GM21367 (cell line): ENCODE measurements around the gene SPEG.

Experiments
- ATAC-seq: cut with Tn5 transposase; IDR thresholded peaks from one replicate; pipeline ENCODE4 v1.9.1; 2021; ENCODE audit not compliant: unreplicated experiment

Gene SPEG

DNA sequence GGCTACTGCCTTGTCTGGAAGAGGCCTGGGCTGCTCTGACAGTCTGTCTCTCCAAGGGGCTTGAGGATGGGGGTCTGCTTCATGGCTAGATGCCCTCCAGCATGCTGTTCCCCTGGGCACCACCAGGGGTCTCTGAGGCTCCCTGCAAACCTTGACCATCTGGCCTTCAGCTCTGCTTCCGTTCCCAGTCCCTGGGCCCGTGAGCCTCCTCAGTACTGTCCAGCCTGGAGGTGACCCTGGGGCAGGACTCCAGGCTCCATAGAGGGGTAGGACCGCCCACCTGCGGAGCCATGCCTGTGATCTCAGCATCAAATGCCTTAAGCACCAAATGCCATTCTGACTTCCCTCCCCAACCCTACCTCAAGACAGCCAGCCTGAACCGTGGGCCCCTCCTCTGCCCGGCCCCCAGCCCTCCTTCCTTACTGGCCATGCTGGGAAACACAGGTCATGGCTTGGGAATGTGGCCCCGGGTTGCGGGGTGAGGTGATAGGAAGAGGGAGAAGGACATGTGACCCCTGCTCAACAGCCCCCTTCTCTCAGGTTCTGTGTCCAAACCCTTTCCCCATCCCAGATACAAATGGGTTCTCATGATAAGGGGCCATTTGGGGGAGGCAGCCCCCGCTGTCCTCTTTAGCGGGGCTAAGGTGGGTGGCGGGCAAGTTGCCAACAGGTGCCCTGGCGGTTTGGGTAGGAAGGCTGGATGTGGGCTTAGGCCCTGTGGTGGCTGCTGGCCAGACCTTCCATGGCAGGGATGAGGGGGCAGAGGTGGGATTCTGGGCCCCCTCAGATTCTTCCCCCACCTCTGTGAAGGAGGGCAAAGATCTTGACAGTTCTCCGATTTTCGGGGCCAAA, 25.0 kb downstream of the SPEG start:
- peak; percentile 86 for ATAC-seq

DNA sequence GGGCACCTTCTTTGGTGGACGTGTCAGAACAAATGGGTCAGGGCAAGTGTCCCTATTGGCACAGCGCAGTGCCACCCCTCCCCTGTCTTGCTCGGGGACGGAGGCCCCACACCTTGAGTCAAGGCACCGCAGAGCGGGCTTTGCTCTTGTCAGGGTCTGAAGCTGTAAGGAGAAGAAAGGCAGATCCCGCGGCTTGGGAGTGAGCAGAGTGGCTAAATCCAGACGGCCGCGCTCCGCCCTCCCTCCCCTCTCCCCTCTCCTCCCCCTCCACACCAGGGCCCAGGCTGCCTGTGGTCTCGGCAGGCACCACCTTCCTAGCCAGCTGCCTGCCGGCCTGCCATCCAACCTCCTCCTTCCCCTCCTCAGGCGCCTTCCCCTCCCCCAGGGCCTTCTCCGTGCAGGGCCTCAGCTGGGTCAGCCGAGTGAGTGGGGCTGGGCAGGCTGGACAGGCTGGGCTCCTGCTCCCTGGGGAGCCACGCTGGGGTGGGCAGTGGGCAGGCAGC, 25.8 kb downstream of the SPEG start:
- ATAC-seq: no peak

DNA sequence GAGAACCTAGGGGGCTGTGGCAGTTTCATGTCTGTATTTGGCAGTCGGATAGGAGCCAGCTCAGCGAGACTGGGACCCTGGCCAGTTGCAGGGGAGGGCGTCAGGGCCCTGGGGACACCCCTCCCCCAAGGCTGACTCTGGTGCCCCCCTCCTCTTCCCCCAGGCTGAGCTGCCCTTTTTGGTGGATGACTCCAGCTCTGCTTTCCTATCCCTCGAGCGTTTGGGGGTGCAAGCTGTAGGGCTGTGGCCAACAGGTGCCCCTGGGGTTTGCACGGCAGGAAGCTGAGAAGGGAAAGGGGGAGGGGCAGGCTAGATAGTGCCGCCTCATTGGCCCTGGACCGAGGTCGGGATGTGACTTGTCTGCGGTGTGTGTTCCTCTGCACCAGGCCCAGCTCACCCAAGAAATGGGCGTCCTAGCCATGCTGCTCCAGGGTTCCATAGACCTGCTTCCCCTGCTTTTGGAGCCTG, 26.4 kb downstream of the SPEG start:
- no peak for ATAC-seq

DNA sequence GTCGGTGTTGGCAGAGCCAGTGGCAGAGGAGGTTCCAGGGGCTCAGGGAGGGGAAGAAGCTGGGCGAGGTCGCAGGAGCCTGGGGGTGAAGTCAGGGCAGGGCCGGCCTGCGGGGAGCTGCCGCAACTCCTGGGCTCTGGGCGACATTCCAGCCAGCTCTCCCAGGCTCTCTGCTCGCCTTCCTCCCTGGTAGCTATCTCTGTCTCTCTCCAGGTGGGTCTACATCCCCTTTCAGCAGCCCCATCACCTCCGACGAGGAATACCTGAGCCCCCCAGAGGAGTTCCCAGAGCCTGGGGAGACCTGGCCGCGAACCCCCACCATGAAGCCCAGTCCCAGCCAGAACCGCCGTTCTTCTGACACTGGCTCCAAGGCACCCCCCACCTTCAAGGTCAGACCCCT, 27.0 kb downstream of the SPEG start:
- ATAC-seq: no peak

DNA sequence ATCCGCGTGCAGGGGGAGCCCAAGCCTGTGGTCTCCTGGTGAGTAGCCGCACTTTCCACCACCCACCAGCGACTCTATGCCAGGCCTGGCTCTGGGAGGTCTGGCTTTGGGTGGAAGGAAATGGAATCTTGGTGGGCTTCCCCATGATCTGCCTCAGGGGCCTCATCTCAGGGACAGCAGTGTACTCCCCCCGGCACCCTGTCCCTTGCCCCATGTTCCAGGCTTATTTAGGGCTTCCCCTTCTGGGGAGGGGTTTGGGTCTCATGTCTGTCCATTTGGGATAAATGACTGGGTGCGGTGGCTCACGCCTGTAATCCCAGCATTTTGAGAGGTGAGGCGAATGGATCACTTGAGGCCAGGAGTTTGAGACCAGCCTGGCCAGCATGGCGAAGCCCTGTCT, 27.7 kb downstream of the SPEG start:
- no peak for ATAC-seq

DNA sequence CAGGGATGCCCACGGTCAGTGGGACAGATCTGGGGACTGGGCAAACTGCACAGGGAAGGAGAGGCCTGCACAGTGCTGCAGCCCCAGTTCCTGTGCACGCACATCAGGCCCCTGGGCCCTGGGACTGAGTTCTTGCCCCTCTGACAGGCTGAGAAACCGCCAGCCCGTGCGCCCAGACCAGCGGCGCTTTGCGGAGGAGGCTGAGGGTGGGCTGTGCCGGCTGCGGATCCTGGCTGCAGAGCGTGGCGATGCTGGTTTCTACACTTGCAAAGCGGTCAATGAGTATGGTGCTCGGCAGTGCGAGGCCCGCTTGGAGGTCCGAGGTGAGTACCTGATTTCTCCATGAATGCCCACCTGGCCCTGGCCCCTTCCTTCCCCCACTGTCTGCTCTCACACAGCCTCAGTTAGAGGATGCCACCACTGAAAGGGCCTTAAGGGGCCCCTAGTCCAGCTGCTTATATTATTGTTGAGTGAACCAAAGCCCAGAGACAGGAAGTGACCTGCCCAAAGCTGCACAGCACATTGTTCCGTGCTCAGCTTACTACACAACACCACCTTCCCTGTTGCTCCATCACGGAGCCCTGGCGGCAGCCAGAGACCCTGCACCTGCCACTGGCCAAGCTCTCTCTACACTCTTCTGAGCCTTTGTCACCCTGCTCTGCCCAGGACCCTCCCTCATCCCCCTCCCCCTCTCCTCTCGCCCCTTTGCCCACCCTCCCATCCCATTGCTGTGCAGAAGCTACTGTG, 29.8 kb downstream of the SPEG start:
- no peak for ATAC-seq

DNA sequence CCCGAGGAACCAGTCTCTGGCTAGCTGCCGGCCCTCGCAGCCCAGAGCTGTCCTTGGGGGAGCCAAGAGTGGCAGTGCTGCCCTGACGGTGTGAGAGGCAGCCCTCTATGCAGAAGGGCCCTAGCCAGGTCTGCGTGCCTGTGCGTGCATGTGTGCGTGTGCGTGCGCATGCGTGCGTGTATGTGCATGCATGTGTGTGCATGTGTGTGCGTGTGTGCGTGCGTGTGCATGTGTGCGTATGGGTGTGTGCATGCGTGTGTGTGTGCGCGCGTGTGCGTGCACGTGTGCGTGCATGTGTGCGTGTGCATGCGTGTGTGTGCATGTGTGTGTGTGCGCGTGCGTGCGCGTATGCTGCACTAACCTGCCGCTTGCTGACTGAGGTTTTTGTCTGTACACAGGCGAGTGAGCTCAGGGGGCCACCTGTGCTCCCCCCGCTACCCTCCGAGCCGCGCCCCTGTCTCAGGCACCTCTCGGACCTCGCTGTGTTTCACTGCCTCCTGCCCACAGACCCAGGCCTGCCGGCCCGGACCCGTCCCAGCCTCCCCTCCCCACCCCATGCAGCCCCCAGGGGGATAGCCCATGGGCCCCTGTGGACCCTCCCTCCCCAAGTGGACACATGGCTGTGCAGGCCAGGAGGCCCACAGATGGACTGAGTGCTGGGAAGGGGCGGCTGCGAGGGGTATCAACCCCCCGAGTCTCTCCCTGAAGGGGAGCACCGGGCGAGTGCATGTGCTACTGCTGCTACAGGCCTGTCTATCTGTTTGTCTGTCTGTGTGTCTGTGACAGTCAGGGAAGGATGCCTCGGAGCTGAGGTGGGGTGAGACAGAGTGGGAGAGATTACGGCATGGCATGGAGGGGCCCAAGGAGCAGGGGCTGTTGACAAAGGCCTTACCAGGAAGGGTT, 31.3 kb downstream of the SPEG start:
- ATAC-seq: no peak

DNA sequence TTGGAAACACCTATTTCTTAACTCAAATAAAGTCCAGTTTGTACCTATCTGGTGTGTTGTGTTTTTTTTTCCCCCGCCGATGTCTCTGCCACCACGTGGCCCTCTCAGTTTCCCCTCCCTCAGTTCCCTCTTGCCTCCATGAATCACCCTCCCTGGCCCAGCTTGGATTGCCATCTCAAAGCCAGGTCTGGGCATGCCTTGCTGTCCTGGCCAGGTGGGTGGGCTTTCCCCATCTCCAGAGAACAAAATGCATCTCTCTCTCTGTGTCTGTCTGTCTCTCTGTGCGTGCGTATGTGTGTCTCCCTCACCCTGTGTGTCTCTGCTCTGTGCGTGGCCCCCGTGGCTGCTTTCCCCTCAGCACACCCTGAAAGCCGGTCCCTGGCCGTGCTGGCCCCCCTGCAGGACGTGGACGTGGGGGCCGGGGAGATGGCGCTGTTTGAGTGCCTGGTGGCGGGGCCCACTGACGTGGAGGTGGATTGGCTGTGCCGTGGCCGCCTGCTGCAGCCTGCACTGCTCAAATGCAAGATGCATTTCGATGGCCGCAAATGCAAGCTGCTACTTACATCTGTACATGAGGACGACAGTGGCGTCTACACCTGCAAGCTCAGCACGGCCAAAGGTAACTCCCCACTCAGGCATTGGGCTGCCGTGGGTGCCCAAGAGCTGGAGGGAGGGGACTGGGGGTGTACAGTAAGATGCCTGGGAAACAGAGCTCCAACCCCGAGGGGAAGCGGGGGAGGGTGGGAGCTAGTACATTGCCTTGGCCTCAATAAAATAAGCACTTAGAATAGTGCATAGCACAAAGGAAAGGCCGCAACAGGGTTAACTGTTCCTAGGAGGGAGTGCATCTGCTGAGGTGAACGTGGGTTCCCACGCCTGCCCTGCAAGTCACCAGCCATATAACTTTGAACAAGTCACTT, 32.4 kb downstream of the SPEG start:
- no peak for ATAC-seq

DNA sequence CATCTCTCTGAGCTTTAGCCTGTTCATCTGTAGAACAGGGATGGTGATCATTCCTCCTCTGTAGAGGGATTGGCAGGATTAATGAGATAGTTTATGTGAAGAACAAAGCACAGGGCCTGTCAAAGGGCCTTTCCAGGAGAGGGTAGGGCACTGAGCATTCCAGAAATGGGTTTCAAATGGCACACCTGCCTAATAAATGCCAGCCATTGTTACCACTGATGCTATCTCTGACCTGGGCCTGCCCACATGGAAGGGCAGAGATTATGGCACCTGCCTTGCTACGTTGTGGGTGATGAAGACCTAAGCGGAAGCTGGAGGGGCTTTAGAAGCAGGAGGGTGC, 33.1 kb downstream of the SPEG start:
- ATAC-seq: no peak

DNA sequence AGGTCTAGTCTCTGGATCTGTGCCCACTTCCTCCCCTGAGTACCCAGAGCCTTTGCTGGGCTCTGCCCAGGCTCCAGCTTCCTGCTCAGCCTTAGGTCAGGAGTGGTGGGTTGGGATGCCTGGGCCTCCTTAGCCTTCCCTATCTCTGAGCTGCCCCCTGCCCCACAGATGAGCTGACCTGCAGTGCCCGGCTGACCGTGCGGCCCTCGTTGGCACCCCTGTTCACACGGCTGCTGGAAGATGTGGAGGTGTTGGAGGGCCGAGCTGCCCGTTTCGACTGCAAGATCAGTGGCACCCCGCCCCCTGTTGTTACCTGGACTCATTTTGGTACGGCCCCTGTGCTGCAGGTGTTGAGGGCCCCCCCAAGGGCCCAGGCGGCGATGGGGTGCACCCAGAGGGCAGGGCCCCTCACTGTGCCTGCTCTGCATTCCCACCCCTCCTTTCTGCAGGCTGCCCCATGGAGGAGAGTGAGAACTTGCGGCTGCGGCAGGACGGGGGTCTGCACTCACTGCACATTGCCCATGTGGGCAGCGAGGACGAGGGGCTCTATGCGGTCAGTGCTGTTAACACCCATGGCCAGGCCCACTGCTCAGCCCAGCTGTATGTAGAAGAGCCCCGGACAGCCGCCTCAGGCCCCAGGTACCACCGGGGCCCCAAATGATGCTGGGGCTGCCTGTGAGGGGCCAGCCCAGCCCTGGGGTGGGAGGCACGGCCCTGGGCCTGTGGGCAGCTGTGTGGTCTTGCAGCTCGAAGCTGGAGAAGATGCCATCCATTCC, 34.0 kb downstream of the SPEG start:
- no peak for ATAC-seq

DNA sequence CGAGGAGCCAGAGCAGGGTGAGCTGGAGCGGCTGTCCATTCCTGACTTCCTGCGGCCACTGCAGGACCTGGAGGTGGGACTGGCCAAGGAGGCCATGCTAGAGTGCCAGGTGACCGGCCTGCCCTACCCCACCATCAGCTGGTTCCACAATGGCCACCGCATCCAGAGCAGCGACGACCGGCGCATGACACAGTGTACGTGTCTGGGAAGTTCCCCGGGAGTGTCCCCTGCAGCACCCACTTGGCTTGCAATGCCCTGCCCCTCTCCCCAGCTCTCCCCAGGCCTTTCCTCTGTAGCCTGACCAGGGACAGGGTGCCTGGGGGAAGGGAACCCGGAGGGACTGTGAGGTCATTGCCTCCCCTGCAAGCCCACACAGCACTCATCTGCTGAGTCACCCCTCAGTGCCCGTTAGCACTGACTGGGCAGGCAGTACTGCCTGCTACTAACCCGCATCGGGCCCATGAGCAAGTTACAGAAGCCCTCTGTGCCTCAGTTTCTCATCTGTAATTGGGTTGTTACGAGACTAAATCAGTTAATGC, 34.6 kb downstream of the SPEG start:
- ATAC-seq: no peak

DNA sequence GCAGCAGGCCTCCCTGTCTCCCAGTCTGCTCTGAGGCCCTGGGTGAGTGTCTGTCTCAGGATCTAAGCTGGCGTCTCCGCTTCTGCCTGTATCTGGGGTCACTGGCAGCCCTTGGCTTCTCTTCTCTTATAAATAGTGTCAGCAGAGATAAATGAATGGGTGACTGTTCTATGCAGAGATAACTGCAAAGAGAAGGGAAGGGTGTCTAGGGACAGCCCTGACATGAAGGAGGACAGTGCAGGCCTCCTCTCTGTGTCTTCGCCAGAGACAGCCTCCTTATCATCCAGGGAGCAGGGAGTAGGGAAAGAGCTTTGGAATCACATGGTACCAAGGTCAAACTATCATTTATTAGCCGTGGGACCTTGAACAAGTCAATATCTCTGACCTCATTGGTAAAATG, 35.8 kb downstream of the SPEG start:
- ATAC-seq: no peak

DNA sequence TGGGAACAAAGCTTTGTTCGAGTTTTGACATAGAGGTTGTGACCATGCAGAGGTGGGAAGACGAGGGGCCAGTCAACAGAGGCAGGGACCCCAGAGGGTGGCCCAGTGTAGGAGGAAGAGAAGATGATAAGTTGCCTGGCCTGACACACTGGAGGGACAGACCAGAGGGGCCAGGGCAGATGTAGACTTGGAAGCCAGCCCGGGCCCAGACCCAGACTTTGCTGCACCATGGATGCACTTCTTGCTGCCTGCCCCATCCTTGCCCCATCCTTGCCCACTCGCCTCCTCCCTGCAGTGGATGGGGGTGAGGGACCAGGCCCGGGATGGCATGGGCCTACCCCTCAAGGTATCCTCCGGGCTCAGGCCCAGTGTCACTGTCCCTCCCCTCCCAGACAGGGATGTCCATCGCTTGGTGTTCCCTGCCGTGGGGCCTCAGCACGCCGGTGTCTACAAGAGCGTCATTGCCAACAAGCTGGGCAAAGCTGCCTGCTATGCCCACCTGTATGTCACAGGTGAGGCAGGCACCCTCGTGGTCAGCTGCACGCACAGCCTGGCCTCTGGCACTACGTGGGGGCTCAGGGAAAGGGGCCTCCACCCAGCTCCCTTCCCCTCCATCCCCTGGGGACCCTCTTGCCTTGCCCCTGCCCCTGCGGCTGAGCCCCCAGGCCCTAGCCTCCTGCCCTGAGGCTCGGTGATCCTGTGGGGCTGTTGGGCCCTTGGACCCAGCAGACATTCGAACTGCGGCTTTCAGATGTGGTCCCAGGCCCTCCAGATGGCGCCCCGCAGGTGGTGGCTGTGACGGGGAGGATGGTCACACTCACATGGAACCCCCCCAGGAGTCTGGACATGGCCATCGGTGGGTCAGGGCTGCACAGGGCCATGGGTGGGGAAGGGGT, 37.1 kb downstream of the SPEG start:
- no peak for ATAC-seq

DNA sequence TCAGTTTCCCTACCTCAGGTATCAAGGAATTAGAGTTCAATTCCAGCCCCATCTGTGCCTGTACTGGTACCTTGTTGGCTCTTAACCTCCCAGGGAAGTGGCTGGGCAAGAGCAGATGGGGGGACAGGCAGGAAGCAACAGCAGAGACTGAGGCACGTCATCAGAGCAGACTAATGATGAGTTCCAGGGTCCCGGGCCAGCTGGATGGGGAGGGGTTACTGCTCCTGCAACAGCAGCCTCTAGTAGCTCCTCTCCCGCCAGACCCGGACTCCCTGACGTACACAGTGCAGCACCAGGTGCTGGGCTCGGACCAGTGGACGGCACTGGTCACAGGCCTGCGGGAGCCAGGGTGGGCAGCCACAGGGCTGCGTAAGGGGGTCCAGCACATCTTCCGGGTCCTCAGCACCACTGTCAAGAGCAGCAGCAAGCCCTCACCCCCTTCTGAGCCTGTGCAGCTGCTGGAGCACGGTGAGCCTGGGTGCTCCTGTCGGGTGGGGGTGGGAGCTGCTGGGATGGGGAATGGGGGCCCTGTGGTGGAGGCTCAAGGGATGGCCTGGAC, 38.1 kb downstream of the SPEG start:
- no peak for ATAC-seq

DNA sequence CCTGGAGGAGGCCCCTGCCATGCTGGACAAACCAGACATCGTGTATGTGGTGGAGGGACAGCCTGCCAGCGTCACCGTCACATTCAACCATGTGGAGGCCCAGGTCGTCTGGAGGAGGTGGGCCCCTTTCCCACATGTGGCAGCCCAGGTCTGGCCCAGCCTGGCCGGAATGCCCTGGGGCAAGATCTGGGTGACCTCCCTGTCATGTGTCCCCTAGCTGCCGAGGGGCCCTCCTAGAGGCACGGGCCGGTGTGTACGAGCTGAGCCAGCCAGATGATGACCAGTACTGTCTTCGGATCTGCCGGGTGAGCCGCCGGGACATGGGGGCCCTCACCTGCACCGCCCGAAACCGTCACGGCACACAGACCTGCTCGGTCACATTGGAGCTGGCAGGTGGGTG, 38.9 kb downstream of the SPEG start:
- ATAC-seq: no peak

DNA sequence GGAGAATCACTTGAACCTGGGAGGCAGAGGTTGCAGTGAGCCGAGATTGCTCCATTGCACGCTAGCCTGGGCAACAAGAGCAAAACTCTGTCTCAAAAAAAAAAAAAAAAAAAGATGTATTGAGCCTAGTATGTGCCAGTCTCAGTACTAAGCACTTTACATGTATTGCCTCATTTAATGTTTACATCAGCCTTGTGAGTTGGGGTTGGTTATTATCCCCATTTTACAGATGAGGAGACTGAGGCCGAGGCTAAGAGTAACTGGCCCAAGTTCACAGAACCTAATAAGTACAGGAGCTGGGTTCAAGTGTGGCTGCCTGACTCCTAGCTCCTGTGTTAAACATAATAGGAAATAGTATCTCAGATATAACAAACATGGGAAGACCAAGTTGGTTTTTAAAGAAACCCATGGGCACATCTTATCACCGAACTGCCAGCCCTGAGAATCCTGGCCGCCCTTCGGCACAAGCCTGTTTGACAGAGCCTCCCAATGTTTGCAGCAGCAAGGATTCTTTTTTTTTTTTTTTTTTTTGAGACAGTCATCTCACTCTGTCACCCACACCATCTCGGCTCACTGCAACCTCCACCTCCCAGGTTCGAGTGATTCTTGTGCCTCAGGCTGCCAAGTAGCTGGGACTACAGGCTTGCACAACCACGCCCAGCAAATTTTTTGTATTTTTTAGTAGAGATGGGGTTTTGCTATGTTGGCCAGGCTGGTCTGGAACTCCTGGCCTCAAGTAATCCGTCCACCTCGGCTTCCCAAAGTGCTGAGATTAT, 39.8 kb downstream of the SPEG start:
- ATAC-seq: no peak

DNA sequence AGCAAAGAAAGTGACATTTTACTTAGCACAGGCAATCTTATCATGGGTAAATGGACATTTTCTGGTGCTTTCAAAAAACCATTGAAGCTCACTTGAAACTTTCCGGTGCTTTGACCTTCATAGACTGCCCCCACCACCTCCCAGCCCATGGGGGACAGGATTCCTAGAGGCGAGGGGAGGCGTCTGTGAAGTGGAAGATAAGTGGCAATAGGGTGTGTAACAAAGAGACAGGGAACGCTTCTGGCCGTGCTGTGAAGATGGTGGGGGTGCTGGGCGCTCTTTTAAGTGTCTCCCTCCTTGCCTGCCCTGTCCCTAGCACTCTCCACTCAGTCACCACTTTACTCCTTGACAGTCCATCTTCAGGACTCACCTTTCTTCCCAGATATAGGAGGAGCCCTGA, 40.6 kb downstream of the SPEG start:
- no peak for ATAC-seq
